Muscle layer of duodenum (tissue), 2 donors: ENCODE measurements around the gene GNAQ.
"Not testable (repeated sequence)": the region's sequence is repeated elsewhere in the genome, so short reads cannot be mapped to it uniquely, and the experiment has no call there.

Experiments used
- H3K27ac ChIP-seq: one replicate; pipeline ENCODE4 v1.7.0; 2013; ENCODE audit warnings: mild to moderate bottlenecking, low read length
- H3K27me3 ChIP-seq: one replicate; pipeline ENCODE4 v1.7.0; 2013; ENCODE audit warnings: low read depth, mild to moderate bottlenecking, control low read depth, low read length
- H3K36me3 ChIP-seq, 2 donors: one replicate each; pipeline ENCODE4 v1.7.0; 2013; ENCODE audit warnings: low read length in 2 of 2, control low read depth in 1 of 2, mild to moderate bottlenecking in 1 of 2; ENCODE audit not compliant: insufficient read depth in 2 of 2, control insufficient read depth in 1 of 2
- H3K4me1 ChIP-seq, 2 donors: one replicate each; pipeline ENCODE4 v1.7.0; 2013; ENCODE audit warnings: low read length in 2 of 2, mild to moderate bottlenecking in 2 of 2, control low read depth in 1 of 2, moderate library complexity in 1 of 2; ENCODE audit not compliant: insufficient read depth in 2 of 2, control insufficient read depth in 1 of 2
- H3K4me3 ChIP-seq, 2 donors: one replicate each; pipeline ENCODE4 v1.7.0; 2013; ENCODE audit warnings: low read length in 2 of 2, low read depth in 1 of 2, mild to moderate bottlenecking in 1 of 2
- H3K9me3 ChIP-seq, 2 donors: one replicate each; pipeline ENCODE4 v1.7.0; 2013; ENCODE audit warnings: low read length in 2 of 2, control low read depth in 1 of 2, mild to moderate bottlenecking in 1 of 2; ENCODE audit not compliant: control insufficient read depth in 1 of 2
- donor health status: healthy.

Gene GNAQ

GRCh38 chr9:77702521-77703390 is 328.9 kb downstream of the GNAQ start:
- not testable (repeated sequence) for H3K27ac ChIP-seq, H3K36me3 ChIP-seq, H3K4me3 ChIP-seq, H3K27me3 ChIP-seq, H3K4me1 ChIP-seq, H3K9me3 ChIP-seq

GRCh38 chr9:77697238-77697984 is 334.2 kb downstream of the GNAQ start:
- no peaks in the 10 kb centered on the region for H3K4me1 ChIP-seq
- no peaks in the 10 kb centered on the region for H3K27me3 ChIP-seq
- H3K27ac ChIP-seq, result no peak overlapping the region
- no peaks in the 10 kb centered on the region for H3K36me3 ChIP-seq
- no peak overlapping the region for H3K4me3 ChIP-seq
- peaks cover 0 to 3% of the 10 kb centered on the region in 2 donors for H3K9me3 ChIP-seq

- not testable (repeated sequence) for H3K4me3 ChIP-seq, H3K27ac ChIP-seq, H3K4me1 ChIP-seq, H3K36me3 ChIP-seq, H3K27me3 ChIP-seq, H3K9me3 ChIP-seq
These were observed 340.9 kb downstream of the GNAQ start for GRCh38 chr9:77690723-77691122.

- not testable (repeated sequence) for H3K27ac ChIP-seq, H3K36me3 ChIP-seq, H3K27me3 ChIP-seq, H3K9me3 ChIP-seq, H3K4me3 ChIP-seq, H3K4me1 ChIP-seq
These were observed 341.5 kb downstream of the GNAQ start for GRCh38 chr9:77690119-77690518.

GRCh38 chr9:77687737-77688136 is 343.9 kb downstream of the GNAQ start:
- not testable (repeated sequence) for H3K4me3 ChIP-seq, H3K9me3 ChIP-seq, H3K27ac ChIP-seq, H3K27me3 ChIP-seq, H3K4me1 ChIP-seq, H3K36me3 ChIP-seq

- Histone ChIP-seq H3K27ac (no peak overlapping the region), H3K4me3 (no peak overlapping the region), H3K27me3 (no peaks in the 10 kb centered on the region), H3K9me3 (no peaks in the 10 kb centered on the region), H3K4me1 (peaks cover 0 to 5% of the 10 kb centered on the region in 2 donors), H3K36me3 (no peaks in the 10 kb centered on the region)
These were observed 351.0 kb downstream of the GNAQ start for GRCh38 chr9:77680581-77680980.

- no peak overlapping the region for H3K4me3 ChIP-seq
- H3K9me3 ChIP-seq, result no peaks in the 10 kb centered on the region
- H3K4me1 ChIP-seq, result peaks cover 0 to 5% of the 10 kb centered on the region in 2 donors
- H3K36me3 ChIP-seq, result no peaks in the 10 kb centered on the region
- H3K27me3 ChIP-seq, result no peaks in the 10 kb centered on the region
- H3K27ac ChIP-seq, result no peak overlapping the region
These were observed 351.8 kb downstream of the GNAQ start for GRCh38 chr9:77679661-77680368.

GRCh38 chr9:77679088-77679487 is 352.5 kb downstream of the GNAQ start:
- H3K4me1 ChIP-seq, result peaks cover 0 to 5% of the 10 kb centered on the region in 2 donors
- no peaks in the 10 kb centered on the region for H3K9me3 ChIP-seq
- no peaks in the 10 kb centered on the region for H3K36me3 ChIP-seq
- no peak overlapping the region for H3K27ac ChIP-seq
- H3K4me3 ChIP-seq, result no peak overlapping the region
- no peaks in the 10 kb centered on the region for H3K27me3 ChIP-seq

GRCh38 chr9:77677957-77678535 is 353.6 kb downstream of the GNAQ start:
- H3K4me1 ChIP-seq, result peaks cover 0 to 5% of the 10 kb centered on the region in 2 donors
- H3K4me3 ChIP-seq, result no peak overlapping the region
- no peaks in the 10 kb centered on the region for H3K27me3 ChIP-seq
- H3K36me3 ChIP-seq, result no peaks in the 10 kb centered on the region
- H3K27ac ChIP-seq, result no peak overlapping the region
- no peaks in the 10 kb centered on the region for H3K9me3 ChIP-seq

- H3K27me3 ChIP-seq, result no peaks in the 10 kb centered on the region
- no peaks in the 10 kb centered on the region for H3K36me3 ChIP-seq
- H3K4me3 ChIP-seq, result no peak overlapping the region
- no peaks in the 10 kb centered on the region for H3K9me3 ChIP-seq
- peaks cover 0 to 5% of the 10 kb centered on the region in 2 donors for H3K4me1 ChIP-seq
- H3K27ac ChIP-seq, result no peak overlapping the region
These were observed 354.2 kb downstream of the GNAQ start for GRCh38 chr9:77677397-77677796.
